Head of caudate nucleus (tissue), 42 donors: ENCODE measurements around the gene RNF114.

Source experiments
- DNase-seq, 42 donors: peaks; one replicate each; pipeline versions ENCODE4 v3.0.0 to v3.0.0-alpha.2; 2020 to 2021; ENCODE audit warnings: mixed read lengths in 7 of 42
- intact Hi-C: fragments of 100-400 bp; cut with DNase I; formaldehyde crosslinking; loops from one replicate; pipeline ENCODE4 v1.15.0; 2022

RNF114 gene

GRCh38 chr20:49980140-49981008, 44.2 kb downstream of the RNF114 start:
- intact Hi-C loops, result no loop called here
- DNase-seq, result no peak

- no peak for DNase-seq
- intact Hi-C loops, result no loop called here
Measured at GRCh38 chr20:49981218-49982071, 45.2 kb downstream of the RNF114 start.

- intact Hi-C loops, result no loop called here
- no peak for DNase-seq
Measured at GRCh38 chr20:49982072-49982345, 45.8 kb downstream of the RNF114 start.

GRCh38 chr20:49982346-49983122, 46.3 kb downstream of the RNF114 start, which contains the start of gene SNAI1:
Gene SNAI1, plus strand, starts transcription at chr20:49982980. Its CDS starts 80 bp downstream, at chr20:49983060.
- DNase-seq, result peak; percentile 65 to 94 (median 86)
- intact Hi-C loops, result no loop called here

- intact Hi-C loops, result no loop called here
- DNase-seq, result no peak
Measured at GRCh38 chr20:49983123-49983847, 47.1 kb downstream of the RNF114 start.

- peak in 7 of 42 donors; percentile 8 to 32 (median 24) for DNase-seq
- intact Hi-C loops, result no loop called here
Measured at GRCh38 chr20:49983848-49984408, 47.7 kb downstream of the RNF114 start.

- no peak for DNase-seq
- intact Hi-C loops, result no loop called here
Measured at GRCh38 chr20:49984426-49985153, 48.4 kb downstream of the RNF114 start.

- intact Hi-C loops, result no loop called here
- no peak for DNase-seq
Measured at GRCh38 chr20:49985157-49985556, 49.0 kb downstream of the RNF114 start.

- intact Hi-C loops, result no loop called here
- DNase-seq, result no peak
Measured at GRCh38 chr20:49985617-49986016, 49.4 kb downstream of the RNF114 start.

- intact Hi-C loops, result no loop called here
- no peak for DNase-seq
Measured at GRCh38 chr20:49986049-49986448, 49.9 kb downstream of the RNF114 start.

- intact Hi-C loops, result no loop called here
- no peak for DNase-seq
Measured at GRCh38 chr20:49987015-49987867, 51.0 kb downstream of the RNF114 start.

GRCh38 chr20:49987868-49988690, 51.9 kb downstream of the RNF114 start:
- no peak for DNase-seq
- intact Hi-C loops, result no loop called here

- intact Hi-C loops, result no loop called here
Measured at GRCh38 chr20:49989234-49990065, 53.3 kb downstream of the RNF114 start.

GRCh38 chr20:49990271-49990720, 54.1 kb downstream of the RNF114 start:
- DNase-seq, result peak in 14 of 42 donors; percentile 24 to 53 (median 36)
- intact Hi-C loops, result no loop called here

More at GRCh38 chr20:49989234-49990065, 53.3 kb downstream of the RNF114 start:
- DNase-seq, result peak in 6 of 42 donors; percentile 13 to 48 (median 31)

- intact Hi-C loops, result no loop called here
- no peak for DNase-seq
Measured at GRCh38 chr20:49993301-49993751, 57.1 kb downstream of the RNF114 start.
